ENCODE measurements around the gene NDUFV2. TPM values are rescaled to one million over a fixed set of nuclear protein-coding genes. Genes with fewer than 3 reads are reported as not detected.

The NDUFV2 gene
- total and polyA plus RNA-seq, 2 of the 8 experiments (the other 6 are each of a cell fraction or from before 2014, with no cell fraction given), result 90.8 to 191 TPM

DNA sequence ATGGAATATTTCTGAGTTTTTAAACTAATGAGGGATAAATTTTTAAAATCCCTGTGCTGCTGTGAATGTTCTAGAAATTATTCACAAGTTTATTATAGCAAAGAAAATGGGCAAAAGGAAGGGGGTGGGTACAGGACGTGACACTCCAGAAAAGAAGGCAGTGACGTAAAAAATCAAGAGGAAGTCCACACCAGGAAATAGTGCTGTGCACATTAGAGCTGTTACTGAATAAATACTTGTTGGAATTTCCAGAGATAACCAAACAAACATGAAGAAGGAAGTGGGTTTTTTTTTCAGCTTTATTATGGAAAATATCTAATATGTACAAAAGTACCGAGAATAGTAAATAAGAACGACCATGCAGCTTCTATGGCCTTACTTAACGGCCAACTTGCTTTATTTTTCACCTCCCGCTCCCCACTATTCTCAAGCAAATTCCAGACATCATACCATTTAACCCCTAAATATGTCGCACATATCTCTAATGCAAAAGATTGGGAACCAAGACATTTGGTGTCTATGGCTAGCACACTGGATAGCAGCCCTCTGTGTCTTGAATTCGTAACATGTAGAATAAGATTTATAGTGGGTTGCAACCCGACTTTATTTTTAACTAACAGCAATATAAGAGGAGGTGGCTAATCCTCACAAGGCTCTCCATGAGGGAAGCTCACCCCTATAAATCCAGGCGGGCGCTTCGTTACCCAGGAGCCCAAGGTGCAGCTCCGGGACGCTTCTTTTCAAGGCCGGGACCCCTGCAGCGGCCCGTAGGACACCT is 580 bp upstream of the NDUFV2 start (continued):
- no peak for TF ChIP-seq TCF12 (IDR thresholded peaks at IDR 0.05; ENCODE audit: low read depth, low read length)
- TF ChIP-seq SP1 (IDR thresholded peaks at IDR 0.05; ENCODE audit: low read depth, low read length), result no peak
- TF ChIP-seq KDM5A (IDR thresholded peaks at IDR 0.05; ENCODE audit: low read length), result no peak
- TF ChIP-seq, protein P1, sequence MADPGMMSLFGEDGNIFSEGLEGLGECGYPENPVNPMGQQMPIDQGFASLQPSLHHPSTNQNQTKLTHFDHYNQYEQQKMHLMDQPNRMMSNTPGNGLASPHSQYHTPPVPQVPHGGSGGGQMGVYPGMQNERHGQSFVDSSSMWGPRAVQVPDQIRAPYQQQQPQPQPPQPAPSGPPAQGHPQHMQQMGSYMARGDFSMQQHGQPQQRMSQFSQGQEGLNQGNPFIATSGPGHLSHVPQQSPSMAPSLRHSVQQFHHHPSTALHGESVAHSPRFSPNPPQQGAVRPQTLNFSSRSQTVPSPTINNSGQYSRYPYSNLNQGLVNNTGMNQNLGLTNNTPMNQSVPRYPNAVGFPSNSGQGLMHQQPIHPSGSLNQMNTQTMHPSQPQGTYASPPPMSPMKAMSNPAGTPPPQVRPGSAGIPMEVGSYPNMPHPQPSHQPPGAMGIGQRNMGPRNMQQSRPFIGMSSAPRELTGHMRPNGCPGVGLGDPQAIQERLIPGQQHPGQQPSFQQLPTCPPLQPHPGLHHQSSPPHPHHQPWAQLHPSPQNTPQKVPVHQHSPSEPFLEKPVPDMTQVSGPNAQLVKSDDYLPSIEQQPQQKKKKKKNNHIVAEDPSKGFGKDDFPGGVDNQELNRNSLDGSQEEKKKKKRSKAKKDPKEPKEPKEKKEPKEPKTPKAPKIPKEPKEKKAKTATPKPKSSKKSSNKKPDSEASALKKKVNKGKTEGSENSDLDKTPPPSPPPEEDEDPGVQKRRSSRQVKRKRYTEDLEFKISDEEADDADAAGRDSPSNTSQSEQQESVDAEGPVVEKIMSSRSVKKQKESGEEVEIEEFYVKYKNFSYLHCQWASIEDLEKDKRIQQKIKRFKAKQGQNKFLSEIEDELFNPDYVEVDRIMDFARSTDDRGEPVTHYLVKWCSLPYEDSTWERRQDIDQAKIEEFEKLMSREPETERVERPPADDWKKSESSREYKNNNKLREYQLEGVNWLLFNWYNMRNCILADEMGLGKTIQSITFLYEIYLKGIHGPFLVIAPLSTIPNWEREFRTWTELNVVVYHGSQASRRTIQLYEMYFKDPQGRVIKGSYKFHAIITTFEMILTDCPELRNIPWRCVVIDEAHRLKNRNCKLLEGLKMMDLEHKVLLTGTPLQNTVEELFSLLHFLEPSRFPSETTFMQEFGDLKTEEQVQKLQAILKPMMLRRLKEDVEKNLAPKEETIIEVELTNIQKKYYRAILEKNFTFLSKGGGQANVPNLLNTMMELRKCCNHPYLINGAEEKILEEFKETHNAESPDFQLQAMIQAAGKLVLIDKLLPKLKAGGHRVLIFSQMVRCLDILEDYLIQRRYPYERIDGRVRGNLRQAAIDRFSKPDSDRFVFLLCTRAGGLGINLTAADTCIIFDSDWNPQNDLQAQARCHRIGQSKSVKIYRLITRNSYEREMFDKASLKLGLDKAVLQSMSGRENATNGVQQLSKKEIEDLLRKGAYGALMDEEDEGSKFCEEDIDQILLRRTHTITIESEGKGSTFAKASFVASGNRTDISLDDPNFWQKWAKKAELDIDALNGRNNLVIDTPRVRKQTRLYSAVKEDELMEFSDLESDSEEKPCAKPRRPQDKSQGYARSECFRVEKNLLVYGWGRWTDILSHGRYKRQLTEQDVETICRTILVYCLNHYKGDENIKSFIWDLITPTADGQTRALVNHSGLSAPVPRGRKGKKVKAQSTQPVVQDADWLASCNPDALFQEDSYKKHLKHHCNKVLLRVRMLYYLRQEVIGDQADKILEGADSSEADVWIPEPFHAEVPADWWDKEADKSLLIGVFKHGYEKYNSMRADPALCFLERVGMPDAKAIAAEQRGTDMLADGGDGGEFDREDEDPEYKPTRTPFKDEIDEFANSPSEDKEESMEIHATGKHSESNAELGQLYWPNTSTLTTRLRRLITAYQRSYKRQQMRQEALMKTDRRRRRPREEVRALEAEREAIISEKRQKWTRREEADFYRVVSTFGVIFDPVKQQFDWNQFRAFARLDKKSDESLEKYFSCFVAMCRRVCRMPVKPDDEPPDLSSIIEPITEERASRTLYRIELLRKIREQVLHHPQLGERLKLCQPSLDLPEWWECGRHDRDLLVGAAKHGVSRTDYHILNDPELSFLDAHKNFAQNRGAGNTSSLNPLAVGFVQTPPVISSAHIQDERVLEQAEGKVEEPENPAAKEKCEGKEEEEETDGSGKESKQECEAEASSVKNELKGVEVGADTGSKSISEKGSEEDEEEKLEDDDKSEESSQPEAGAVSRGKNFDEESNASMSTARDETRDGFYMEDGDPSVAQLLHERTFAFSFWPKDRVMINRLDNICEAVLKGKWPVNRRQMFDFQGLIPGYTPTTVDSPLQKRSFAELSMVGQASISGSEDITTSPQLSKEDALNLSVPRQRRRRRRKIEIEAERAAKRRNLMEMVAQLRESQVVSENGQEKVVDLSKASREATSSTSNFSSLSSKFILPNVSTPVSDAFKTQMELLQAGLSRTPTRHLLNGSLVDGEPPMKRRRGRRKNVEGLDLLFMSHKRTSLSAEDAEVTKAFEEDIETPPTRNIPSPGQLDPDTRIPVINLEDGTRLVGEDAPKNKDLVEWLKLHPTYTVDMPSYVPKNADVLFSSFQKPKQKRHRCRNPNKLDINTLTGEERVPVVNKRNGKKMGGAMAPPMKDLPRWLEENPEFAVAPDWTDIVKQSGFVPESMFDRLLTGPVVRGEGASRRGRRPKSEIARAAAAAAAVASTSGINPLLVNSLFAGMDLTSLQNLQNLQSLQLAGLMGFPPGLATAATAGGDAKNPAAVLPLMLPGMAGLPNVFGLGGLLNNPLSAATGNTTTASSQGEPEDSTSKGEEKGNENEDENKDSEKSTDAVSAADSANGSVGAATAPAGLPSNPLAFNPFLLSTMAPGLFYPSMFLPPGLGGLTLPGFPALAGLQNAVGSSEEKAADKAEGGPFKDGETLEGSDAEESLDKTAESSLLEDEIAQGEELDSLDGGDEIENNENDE (IDR thresholded peaks at IDR 0.05; ENCODE audit: insufficient replicate concordance, low read length), result no peak
- TF ChIP-seq HDAC6 (IDR thresholded peaks at IDR 0.05; ENCODE audit: low read depth, low read length), result no peak
- TF ChIP-seq BRCA1 (IDR thresholded peaks at IDR 0.05; ENCODE audit: low read depth, low read length), result no peak
- TF ChIP-seq POU5F1 (IDR thresholded peaks at IDR 0.05; ENCODE audit: low read depth, low read length), result no peak
- TF ChIP-seq SAP30 (IDR thresholded peaks at IDR 0.05; ENCODE audit: insufficient read depth, insufficient replicate concordance, low read length), result no peak
- no peak for TF ChIP-seq POLR2A (IDR thresholded peaks at IDR 0.05; ENCODE audit: control extremely low read depth in 1 of 2, low read depth in 2 of 2, low read length in 2 of 2)
